Lung (tissue), 12 donors: ENCODE results near the gene ZCCHC2. TPM values are rescaled to one million over a fixed set of nuclear protein-coding genes. Genes with fewer than 3 reads are reported as not detected.

Source experiments
- ATAC-seq: fragments of 200-7000 bp; cut with Tn5 transposase; one replicate; pipeline ENCODE4 v1.9.1; 2020; ENCODE audit warnings: moderate number of reproducible peaks; ENCODE audit not compliant: insufficient read depth, low FRiP score
- DNase-seq, 3 donors: peaks; one replicate each; pipeline ENCODE4 v3.0.0-alpha.2; 2013 to 2017
- H3K27ac ChIP-seq, 2 donors: one replicate each; pipeline ENCODE4 v1.5.1; 2013; ENCODE audit warnings: mild to moderate bottlenecking in 2 of 2, moderate library complexity in 2 of 2, control low read depth in 1 of 2, inconsistent platforms in 1 of 2, low read depth in 1 of 2, low read length in 1 of 2
- H3K27me3 ChIP-seq, 3 donors: one replicate each; pipeline ENCODE4 v1.5.1; 2013; ENCODE audit warnings: low read length in 2 of 3; ENCODE audit not compliant: control insufficient read depth in 3 of 3, insufficient read depth in 3 of 3
- H3K36me3 ChIP-seq, 4 donors: one replicate each; pipeline ENCODE4 v1.5.1; 2013; ENCODE audit warnings: low read length in 4 of 4, mild to moderate bottlenecking in 1 of 4, moderate library complexity in 1 of 4; ENCODE audit not compliant: control insufficient read depth in 4 of 4, insufficient read depth in 4 of 4
- H3K4me1 ChIP-seq, 5 donors: one replicate each; pipeline ENCODE4 v1.5.1; 2013; ENCODE audit warnings: low read length in 5 of 5, mild to moderate bottlenecking in 2 of 5, moderate library complexity in 1 of 5; ENCODE audit not compliant: control insufficient read depth in 5 of 5, insufficient read depth in 5 of 5
- H3K4me3 ChIP-seq: one replicate; pipeline ENCODE4 v1.5.1; 2013; ENCODE audit warnings: mild to moderate bottlenecking, control low read depth, moderate library complexity
- H3K9ac ChIP-seq, 2 donors: one replicate each; pipeline ENCODE4 v1.5.1; 2013; ENCODE audit warnings: low read length in 2 of 2, control low read depth in 1 of 2; ENCODE audit not compliant: insufficient read depth in 1 of 2
- H3K9me3 ChIP-seq, 4 donors: one replicate each; pipeline ENCODE4 v1.5.1; 2013; ENCODE audit warnings: low read length in 3 of 4, mild to moderate bottlenecking in 1 of 4, moderate library complexity in 1 of 4; ENCODE audit not compliant: control insufficient read depth in 4 of 4, insufficient read depth in 3 of 4
- WGBS, 2 donors: extraction: QIAGEN DNeasy Blood & Tissue Kit; methylation state at CpG; one replicate each; pipeline ENCODE4 v1.1.7; 2013; 5-methylcytosine and 5-hydroxymethylcytosine counted together
- polyA plus RNA-seq, 2 donors: library from polyadenylated mRNA; stranded (reverse); fragments of 200-250 nt; gene quantifications; one replicate each; pipeline ENCODE4 v1.2.1, GENCODE V29; 2013
- total RNA-seq, 2 donors: library from RNA; depleted of rRNA in 1 of 2; stranded (reverse); fragments of >200 nt in 1 of 2; gene quantifications; one replicate each; pipeline ENCODE4 v1.2.1, GENCODE V29; 2014 to 2021
- TF ChIP-seq, protein P1 (sequence below): IDR thresholded peaks from 2 replicates; pipeline ENCODE4 v1.5.1; 2012; ENCODE audit warnings: mild to moderate bottlenecking; ENCODE audit errors: control extremely low read depth, extremely low read depth
- donor health status: control.
- donor health status: control.
- donor health status: Bipolar disorder and iron deficiency.
- donor health status: healthy.
- donor health status: DM: yes; HTN: yes; CAD: no.

Gene ZCCHC2
- total and polyA plus RNA-seq, 4 donors: 9.3 to 33.9 (median 18.6) TPM

DNA sequence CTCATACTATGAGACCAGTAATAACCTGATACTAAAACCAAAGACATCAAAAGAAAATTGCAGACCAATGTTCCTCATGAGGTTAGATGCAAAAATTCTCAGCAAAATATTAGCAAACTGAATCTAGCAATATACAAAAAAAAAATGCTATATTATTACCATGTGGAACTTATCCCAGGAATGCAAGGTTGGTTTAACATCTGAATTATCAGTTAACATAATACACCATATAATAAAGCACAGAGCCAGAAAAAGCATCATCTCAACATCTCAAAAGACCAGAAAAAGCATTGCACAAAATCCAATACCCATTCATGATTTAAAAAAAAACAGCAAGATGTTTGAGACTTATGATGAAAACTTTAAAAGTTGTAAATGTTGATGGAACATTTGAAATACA is 8.3 kb upstream of the ZCCHC2 start:
- Histone ChIP-seq H3K4me1 (no peaks in the 10 kb centered on the region), H3K36me3 (no peaks in the 10 kb centered on the region), H3K27ac (no peak overlapping the region), H3K9ac (no peak overlapping the region), H3K4me3 (no peak overlapping the region), H3K9me3 (peaks cover 0 to 22% (median 0%) of the 10 kb centered on the region in 4 donors), H3K27me3 (no peaks in the 10 kb centered on the region)
- ATAC-seq (no peak), DNase-seq (no peak)
- TF ChIP-seq, protein P1, sequence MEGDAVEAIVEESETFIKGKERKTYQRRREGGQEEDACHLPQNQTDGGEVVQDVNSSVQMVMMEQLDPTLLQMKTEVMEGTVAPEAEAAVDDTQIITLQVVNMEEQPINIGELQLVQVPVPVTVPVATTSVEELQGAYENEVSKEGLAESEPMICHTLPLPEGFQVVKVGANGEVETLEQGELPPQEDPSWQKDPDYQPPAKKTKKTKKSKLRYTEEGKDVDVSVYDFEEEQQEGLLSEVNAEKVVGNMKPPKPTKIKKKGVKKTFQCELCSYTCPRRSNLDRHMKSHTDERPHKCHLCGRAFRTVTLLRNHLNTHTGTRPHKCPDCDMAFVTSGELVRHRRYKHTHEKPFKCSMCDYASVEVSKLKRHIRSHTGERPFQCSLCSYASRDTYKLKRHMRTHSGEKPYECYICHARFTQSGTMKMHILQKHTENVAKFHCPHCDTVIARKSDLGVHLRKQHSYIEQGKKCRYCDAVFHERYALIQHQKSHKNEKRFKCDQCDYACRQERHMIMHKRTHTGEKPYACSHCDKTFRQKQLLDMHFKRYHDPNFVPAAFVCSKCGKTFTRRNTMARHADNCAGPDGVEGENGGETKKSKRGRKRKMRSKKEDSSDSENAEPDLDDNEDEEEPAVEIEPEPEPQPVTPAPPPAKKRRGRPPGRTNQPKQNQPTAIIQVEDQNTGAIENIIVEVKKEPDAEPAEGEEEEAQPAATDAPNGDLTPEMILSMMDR: no peak

DNA sequence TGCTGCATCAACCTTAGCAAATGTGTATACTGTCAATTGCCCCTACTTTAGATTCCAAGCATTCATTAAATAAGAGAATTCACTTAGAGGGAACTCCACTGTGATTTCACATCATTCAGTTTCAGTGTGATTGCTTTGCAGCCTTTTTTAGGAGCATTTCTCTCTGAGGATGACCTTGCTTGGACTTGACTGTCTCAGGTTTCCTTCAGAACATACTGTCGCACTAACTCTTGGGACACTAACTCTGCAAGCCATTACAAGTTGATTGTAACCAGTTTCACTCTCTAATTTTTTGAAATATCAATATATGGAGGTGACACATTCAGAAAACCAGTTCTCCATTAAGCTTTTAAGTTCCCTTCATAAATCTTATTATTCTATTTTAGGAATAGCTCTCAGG is 6.6 kb upstream of the ZCCHC2 start:
- peaks cover 0 to 22% (median 0%) of the 10 kb centered on the region in 4 donors for H3K9me3 ChIP-seq
- H3K27ac ChIP-seq: no peak overlapping the region
- H3K36me3 ChIP-seq: no peaks in the 10 kb centered on the region
- ATAC-seq (no peak), DNase-seq (peak in 1 of 3 donors; percentile 18)
- H3K4me1 ChIP-seq: no peaks in the 10 kb centered on the region
- TF ChIP-seq, protein P1: no peak
- peaks cover 0 to 14% (median 4%) of the 10 kb centered on the region in 3 donors for H3K27me3 ChIP-seq
- H3K9ac ChIP-seq: no peak overlapping the region
- WGBS, 2 donors: 72 to 88% methylated on average over 1 of the region's 1 CpG
- no peak overlapping the region for H3K4me3 ChIP-seq

DNA sequence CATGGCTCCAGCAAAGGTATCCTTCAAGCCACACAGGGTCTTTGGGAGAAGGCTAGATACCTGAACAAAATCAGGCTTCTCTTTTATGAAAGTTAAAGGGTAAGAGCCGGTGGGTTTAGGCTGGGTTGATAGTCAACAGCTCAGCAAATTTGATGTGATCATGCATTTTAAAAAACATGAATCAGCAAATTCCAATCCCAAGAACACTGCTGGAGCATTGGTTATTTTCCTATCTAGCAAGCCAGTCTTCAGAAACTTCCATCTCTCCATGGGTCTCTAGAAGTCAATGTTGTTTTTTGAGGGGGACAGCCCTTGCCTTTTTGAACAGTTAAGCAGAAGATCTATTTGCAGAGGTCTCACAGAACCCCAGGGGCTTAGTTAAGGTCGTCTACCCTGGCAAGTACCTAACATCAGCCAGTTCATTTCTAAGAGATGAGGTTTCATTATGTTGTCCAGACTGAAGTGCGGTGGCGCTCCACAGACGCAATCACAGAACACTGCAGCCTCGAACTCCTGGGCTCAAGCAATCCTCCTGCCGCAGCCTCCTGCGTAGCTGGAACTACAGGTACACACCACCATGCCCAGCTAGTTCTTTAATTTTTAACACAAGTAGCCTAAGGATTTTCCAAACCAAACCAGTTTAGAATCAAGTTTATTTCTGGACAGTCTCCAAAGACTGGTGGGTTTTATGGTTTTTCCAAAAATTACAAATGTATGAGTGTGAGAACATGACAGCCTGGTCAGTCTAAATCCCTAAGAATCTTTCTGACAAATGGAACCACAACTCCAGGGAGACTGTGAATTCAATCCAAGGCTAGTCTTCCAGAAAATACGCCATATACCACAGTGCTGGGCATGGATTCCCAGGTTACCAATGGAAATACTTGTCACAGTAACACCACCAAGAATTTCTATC is 4.1 kb upstream of the ZCCHC2 start:
- ATAC-seq (no peak), DNase-seq (no peak)
- no peak overlapping the region for H3K4me3 ChIP-seq
- no peak overlapping the region for H3K9ac ChIP-seq
- peaks cover 0 to 19% (median 8%) of the 10 kb centered on the region in 3 donors for H3K27me3 ChIP-seq
- peaks cover 0 to 5% (median 0%) of the 10 kb centered on the region in 4 donors for H3K9me3 ChIP-seq
- TF ChIP-seq, protein P1: no peak
- H3K27ac ChIP-seq: no peak overlapping the region
- 89 to 92% methylated on average over 9 of the region's 9 CpGs for WGBS, 2 donors
- no peaks in the 10 kb centered on the region for H3K36me3 ChIP-seq
- peaks cover 0 to 7% (median 2%) of the 10 kb centered on the region in 5 donors for H3K4me1 ChIP-seq
